GM12878 (cell line): ENCODE data around the gene ACADVL. TPM values are rescaled to one million over a fixed set of nuclear protein-coding genes. Genes with fewer than 3 reads are reported as not detected.

Experiments used
- EGR1 ChIP-seq, 2 experiments: IDR thresholded peaks; 1 replicate in 1 of 2; 2 replicates in 1 of 2; pipeline ENCODE4 v1.6.1; 2011 to 2012; ENCODE audit warnings: low read depth in 2 of 2, low read length in 2 of 2, borderline replicate concordance in 1 of 2, mild to moderate bottlenecking in 1 of 2, moderate library complexity in 1 of 2
- ESRRA ChIP-seq: IDR thresholded peaks from 2 replicates; pipeline ENCODE4 v1.6.1; 2012; ENCODE audit warnings: mild to moderate bottlenecking, low read length, improper control_type of control experiment
- FOS ChIP-seq: IDR thresholded peaks from 3 replicates; pipeline ENCODE4 v1.6.1; 2011; ENCODE audit warnings: borderline replicate concordance; ENCODE audit not compliant: insufficient read length; ENCODE audit errors: extremely low read depth
- HDAC2 ChIP-seq: fragments of 200-600 bp; sonication (generic); IDR thresholded peaks from 2 replicates; pipeline ENCODE4 v1.6.1; 2017
- IKZF1 ChIP-seq: fragments of 450-650 bp; conservative IDR thresholded peaks from 2 replicates; pipeline ENCODE4 v1.6.1; 2017; ENCODE audit warnings: antibody characterized with exemption, mild to moderate bottlenecking
- KLF5 ChIP-seq: fragments of 450-650 bp; IDR thresholded peaks from 2 replicates; pipeline ENCODE4 v1.6.1; 2014; ENCODE audit warnings: mild to moderate bottlenecking; ENCODE audit not compliant: partially characterized antibody
- MTA3 ChIP-seq: IDR thresholded peaks from 2 replicates; pipeline ENCODE4 v1.6.1; 2012; ENCODE audit warnings: low read length, inconsistent platforms, borderline replicate concordance
- MYB ChIP-seq: fragments of 150-350 bp; IDR thresholded peaks from 2 replicates; pipeline ENCODE4 v1.6.1; 2014; ENCODE audit warnings: mild to moderate bottlenecking, low read depth, low read length, borderline replicate concordance
- NFXL1 ChIP-seq: fragments of 450-650 bp; IDR thresholded peaks from 2 replicates; pipeline ENCODE4 v1.6.1; 2017; ENCODE audit warnings: antibody characterized with exemption, mild to moderate bottlenecking, borderline replicate concordance
- NR2C1 ChIP-seq: fragments of 450-650 bp; IDR thresholded peaks from 2 replicates; pipeline ENCODE4 v1.6.1; 2017; ENCODE audit warnings: antibody characterized with exemption, mild to moderate bottlenecking, moderate library complexity
- PML ChIP-seq: IDR thresholded peaks from 2 replicates; pipeline ENCODE4 v1.6.1; 2012; ENCODE audit warnings: low read length, inconsistent platforms
- RAD51 ChIP-seq: fragments of 450-650 bp; IDR thresholded peaks from 2 replicates; pipeline ENCODE4 v1.6.1; 2016; ENCODE audit warnings: moderate library complexity, mild to moderate bottlenecking, inconsistent platforms
- RBBP5 ChIP-seq: fragments of 200-600 bp; sonication (generic); conservative IDR thresholded peaks from 2 replicates; pipeline ENCODE4 v1.6.1; 2016
- RUNX3 ChIP-seq: IDR thresholded peaks from 2 replicates; pipeline ENCODE4 v1.6.1; 2012; ENCODE audit warnings: low read length, inconsistent platforms
- SIN3A ChIP-seq: IDR thresholded peaks from 2 replicates; pipeline ENCODE4 v1.6.1; 2012; ENCODE audit warnings: low read depth, low read length, improper control_type of control experiment
- SKIL ChIP-seq: fragments of 450-650 bp; IDR thresholded peaks from 2 replicates; pipeline ENCODE4 v1.6.1; 2017; ENCODE audit warnings: mild to moderate bottlenecking, low read depth, inconsistent platforms; ENCODE audit not compliant: poor library complexity, severe bottlenecking
- SRF ChIP-seq, 2 experiments: IDR thresholded peaks; 2 replicates each; pipeline ENCODE4 v1.6.1; 2011; ENCODE audit warnings: low read depth in 2 of 2, low read length in 2 of 2, mild to moderate bottlenecking in 1 of 2, moderate library complexity in 1 of 2
- STAT1 ChIP-seq: fragments of 450-650 bp; conservative IDR thresholded peaks from 2 replicates; pipeline ENCODE4 v1.6.1; 2014; ENCODE audit warnings: antibody characterized with exemption, mild to moderate bottlenecking
- USF2 ChIP-seq: IDR thresholded peaks from 2 replicates; pipeline ENCODE4 v1.6.1; 2011; ENCODE audit warnings: low read depth, low read length, improper control_type of control experiment, borderline replicate concordance
- ZNF274 ChIP-seq: IDR thresholded peaks from one replicate; pipeline ENCODE4 v1.8.0; 2011; ENCODE audit not compliant: insufficient read length, insufficient read depth
- ZNF592 ChIP-seq: fragments of 450-650 bp; IDR thresholded peaks from 2 replicates; pipeline ENCODE4 v1.6.1; 2017; ENCODE audit warnings: mild to moderate bottlenecking, moderate library complexity
- ZSCAN29 ChIP-seq: fragments of 450-650 bp; IDR thresholded peaks from 2 replicates; pipeline ENCODE4 v1.6.1; 2017; ENCODE audit warnings: mild to moderate bottlenecking, moderate library complexity
- ZZZ3 ChIP-seq: IDR thresholded peaks from 2 replicates; pipeline ENCODE4 v1.6.1; 2011; ENCODE audit warnings: low read depth; ENCODE audit not compliant: control insufficient read depth, insufficient read length
- polyA plus RNA-seq, 11 experiments: library from polyadenylated mRNA; depleted of rRNA in 4 of 11; unstranded in 6 of 11; stranded (reverse) in 5 of 11; fragments of >200 nt; fragmentation: Nextera tagmentation in 4 of 11; fragmentation: Illumina TruSeq in 1 of 11; extraction: Ambion mirVana in 4 of 11; extraction: Trizol in 1 of 11; gene quantifications; 1 replicate in 1 of 11; 2 replicates in 10 of 11; pipeline versions ENCODE4 v1.2.1 to v1.2.3, GENCODE V29; 2011 to 2016; ENCODE audit warnings: inconsistent platforms in 2 of 11, missing spikeins in 2 of 11, low read depth in 1 of 11
- total RNA-seq, 4 experiments: library from RNA; depleted of rRNA in 3 of 4; stranded (reverse); fragments of >200 nt in 3 of 4; fragmentation: Illumina TruSeq in 1 of 4; extraction: Trizol in 1 of 4; gene quantifications; 2 replicates each; pipeline versions ENCODE4 v1.2.1 to v1.2.3, GENCODE V29; 2013 to 2021

The ACADVL gene
- total and polyA plus RNA-seq, 10 of the 15 experiments (the other 5 are each of a cell fraction or from before 2014, with no cell fraction given): 25.4 to 232 (median 180) TPM

- TF ChIP-seq EGR1 (IDR thresholded peaks at IDR 0.05; ENCODE audit: borderline replicate concordance in 1 of 2, low read depth in 2 of 2, low read length in 2 of 2) (peak; percentile 55 to 96), SRF (IDR thresholded peaks at IDR 0.05; ENCODE audit: low read depth in 2 of 2, low read length in 2 of 2) (0 out of 4 replicates have a peak, but pooled peaks of 1 of the 2 experiments have one; percentile 27), RBBP5 (no peak), ZZZ3 (no peak), ZNF592 (no peak), HDAC2 (no peak), ZSCAN29 (no peak), IKZF1 (peak; percentile 72), MYB (peak; percentile 86), ZNF274 (no peak), ESRRA (no peak), PML (peak; percentile 28; the same call in 1 of the 2 replicates), SKIL (no peak), NR2C1 (peak; percentile 62), SIN3A (peak; percentile 60), RAD51 (no peak), FOS (no peak), KLF5 (no peak), STAT1 (no peak), MTA3 (0 out of 2 replicates have a peak, but pooled peaks have one; percentile 41), RUNX3 (no peak; the same call in 1 of the 2 replicates), NFXL1 (no peak), USF2 (no peak)
Measured at GRCh38 chr17:7219812-7220592, at the start of gene ACADVL, which contains the start of gene DLG4 (continued).
